Measurements from ENCODE around the gene PEMT.

The PEMT gene

GRCh38 chr17:17590883-17591354 is 589 bp downstream of the PEMT start:
- H3K79me2 ChIP-seq (ENCODE audit: low read length), result peaks cover 16% of the 10 kb centered on the region; the same call in 1 of the 2 replicates
- peak overlapping the region; percentile 76 for H3K4me2 ChIP-seq (ENCODE audit: low read depth, low read length)
- no peak overlapping the region for H3K27ac ChIP-seq (ENCODE audit: low read length)
- no peaks in the 10 kb centered on the region for H4K20me1 ChIP-seq (ENCODE audit: insufficient read depth, low read length)
- no peaks in the 10 kb centered on the region for H3K27me3 ChIP-seq (replicated peaks; ENCODE audit: insufficient read depth, low read length)
- TF ChIP-seq EZH2phosphoT487 (IDR thresholded peaks at IDR 0.05; ENCODE audit: low read length) (no peak), CTCF (IDR thresholded peaks at IDR 0.05; ENCODE audit: low read length) (no peak), EZH2 (optimal IDR thresholded peaks at IDR 0.05; ENCODE audit: low read depth, low read length) (no peak)
- H3K4me1 ChIP-seq (ENCODE audit: low read length), result no peaks in the 10 kb centered on the region
- H3K4me3 ChIP-seq (ENCODE audit: low read length), result peak overlapping the region; percentile 91
- peak overlapping the region; percentile 91 for H2AFZ ChIP-seq (ENCODE audit: low read length)
- H3K36me3 ChIP-seq (replicated peaks; ENCODE audit: insufficient read depth, low read length), result no peaks in the 10 kb centered on the region
- no peaks in the 10 kb centered on the region for H3K9me2 ChIP-seq (replicated peaks; ENCODE audit: insufficient read depth, low read length)
- H3K9ac ChIP-seq (ENCODE audit: low read length), result peak overlapping the region; percentile 86
- no peaks in the 10 kb centered on the region for H3K9me3 ChIP-seq (replicated peaks; ENCODE audit: insufficient read depth, low read length)
- no peak for DNase-seq
- H3F3A ChIP-seq (ENCODE audit: insufficient read depth, low read length), result no peaks in the 10 kb centered on the region; the same call in 1 of the 2 replicates

GRCh38 chr17:17590141-17590751 is 1.3 kb downstream of the PEMT start:
- H4K20me1 ChIP-seq (ENCODE audit: insufficient read depth, low read length), result no peaks in the 10 kb centered on the region
- H3K4me1 ChIP-seq (ENCODE audit: low read length), result no peaks in the 10 kb centered on the region
- H3K79me2 ChIP-seq (ENCODE audit: low read length), result peaks cover 16% of the 10 kb centered on the region; the same call in 1 of the 2 replicates
- peak overlapping the region; percentile 91; the same call in 1 of the 2 replicates for H2AFZ ChIP-seq (ENCODE audit: low read length)
- H3F3A ChIP-seq (ENCODE audit: insufficient read depth, low read length), result no peaks in the 10 kb centered on the region; the same call in 1 of the 2 replicates
- no peaks in the 10 kb centered on the region for H3K9me2 ChIP-seq (replicated peaks; ENCODE audit: insufficient read depth, low read length)
- no peak overlapping the region for H3K27ac ChIP-seq (ENCODE audit: low read length)
- peak overlapping the region; percentile 91; the same call in 1 of the 2 replicates for H3K4me3 ChIP-seq (ENCODE audit: low read length)
- H3K36me3 ChIP-seq (replicated peaks; ENCODE audit: insufficient read depth, low read length), result no peaks in the 10 kb centered on the region
- no peaks in the 10 kb centered on the region for H3K9me3 ChIP-seq (replicated peaks; ENCODE audit: insufficient read depth, low read length)
- TF ChIP-seq EZH2phosphoT487 (IDR thresholded peaks at IDR 0.05; ENCODE audit: low read length), result no peak
- TF ChIP-seq CTCF (IDR thresholded peaks at IDR 0.05; ENCODE audit: low read length), result no peak
- TF ChIP-seq EZH2 (optimal IDR thresholded peaks at IDR 0.05; ENCODE audit: low read depth, low read length), result no peak
- no peak for DNase-seq
- peak overlapping the region; percentile 86; the same call in 1 of the 2 replicates for H3K9ac ChIP-seq (ENCODE audit: low read length)
- no peaks in the 10 kb centered on the region for H3K27me3 ChIP-seq (replicated peaks; ENCODE audit: insufficient read depth, low read length)
- peak overlapping the region; percentile 76 for H3K4me2 ChIP-seq (ENCODE audit: low read depth, low read length)

GRCh38 chr17:17587614-17588337 is 3.7 kb downstream of the PEMT start:
- H3K9me3 ChIP-seq (replicated peaks; ENCODE audit: insufficient read depth, low read length), result no peaks in the 10 kb centered on the region
- no peaks in the 10 kb centered on the region for H3K4me1 ChIP-seq (ENCODE audit: low read length)
- no peaks in the 10 kb centered on the region; the same call in 1 of the 2 replicates for H3F3A ChIP-seq (ENCODE audit: insufficient read depth, low read length)
- no peak overlapping the region for H3K27ac ChIP-seq (ENCODE audit: low read length)
- no peaks in the 10 kb centered on the region for H4K20me1 ChIP-seq (ENCODE audit: insufficient read depth, low read length)
- H3K36me3 ChIP-seq (replicated peaks; ENCODE audit: insufficient read depth, low read length), result no peaks in the 10 kb centered on the region
- H2AFZ ChIP-seq (ENCODE audit: low read length), result no peak overlapping the region
- no peaks in the 10 kb centered on the region for H3K9me2 ChIP-seq (replicated peaks; ENCODE audit: insufficient read depth, low read length)
- no peak overlapping the region for H3K4me3 ChIP-seq (ENCODE audit: low read length)
- peaks cover 11% of the 10 kb centered on the region for H3K79me2 ChIP-seq (ENCODE audit: low read length)
- no peak for TF ChIP-seq EZH2phosphoT487 (IDR thresholded peaks at IDR 0.05; ENCODE audit: low read length)
- TF ChIP-seq CTCF (IDR thresholded peaks at IDR 0.05; ENCODE audit: low read length), result no peak
- no peak for TF ChIP-seq EZH2 (optimal IDR thresholded peaks at IDR 0.05; ENCODE audit: low read depth, low read length)
- H3K4me2 ChIP-seq (ENCODE audit: low read depth, low read length), result no peak overlapping the region
- H3K27me3 ChIP-seq (replicated peaks; ENCODE audit: insufficient read depth, low read length), result no peaks in the 10 kb centered on the region
- no peak overlapping the region for H3K9ac ChIP-seq (ENCODE audit: low read length)
- DNase-seq, result no peak

Measured in MM.1S (cell line).